ENCODE measurements around the gene CBR1.

DNA sequence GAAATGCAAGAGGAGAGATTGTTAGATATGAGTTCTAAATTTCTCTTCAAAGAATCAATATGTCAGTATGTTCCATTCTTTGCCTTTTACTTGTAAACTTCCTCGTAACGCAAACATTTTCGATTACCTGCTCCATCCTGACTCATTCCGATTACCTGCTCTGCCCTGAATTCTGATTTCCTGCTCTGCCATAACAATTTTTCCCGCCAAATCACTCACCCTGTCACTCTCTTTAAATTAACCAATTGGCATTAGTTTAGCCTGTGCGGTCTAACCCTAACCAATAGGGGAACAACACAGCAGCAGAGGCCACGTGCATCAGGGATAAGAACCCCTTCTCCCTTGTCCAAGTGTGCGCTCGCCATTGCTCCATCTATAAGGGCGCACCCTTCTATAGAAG lies 40.0 kb downstream of the CBR1 start:
- TF ChIP-seq, protein P1, sequence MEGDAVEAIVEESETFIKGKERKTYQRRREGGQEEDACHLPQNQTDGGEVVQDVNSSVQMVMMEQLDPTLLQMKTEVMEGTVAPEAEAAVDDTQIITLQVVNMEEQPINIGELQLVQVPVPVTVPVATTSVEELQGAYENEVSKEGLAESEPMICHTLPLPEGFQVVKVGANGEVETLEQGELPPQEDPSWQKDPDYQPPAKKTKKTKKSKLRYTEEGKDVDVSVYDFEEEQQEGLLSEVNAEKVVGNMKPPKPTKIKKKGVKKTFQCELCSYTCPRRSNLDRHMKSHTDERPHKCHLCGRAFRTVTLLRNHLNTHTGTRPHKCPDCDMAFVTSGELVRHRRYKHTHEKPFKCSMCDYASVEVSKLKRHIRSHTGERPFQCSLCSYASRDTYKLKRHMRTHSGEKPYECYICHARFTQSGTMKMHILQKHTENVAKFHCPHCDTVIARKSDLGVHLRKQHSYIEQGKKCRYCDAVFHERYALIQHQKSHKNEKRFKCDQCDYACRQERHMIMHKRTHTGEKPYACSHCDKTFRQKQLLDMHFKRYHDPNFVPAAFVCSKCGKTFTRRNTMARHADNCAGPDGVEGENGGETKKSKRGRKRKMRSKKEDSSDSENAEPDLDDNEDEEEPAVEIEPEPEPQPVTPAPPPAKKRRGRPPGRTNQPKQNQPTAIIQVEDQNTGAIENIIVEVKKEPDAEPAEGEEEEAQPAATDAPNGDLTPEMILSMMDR (IDR thresholded peaks at IDR 0.05) = no peak
- TF ChIP-seq POLR2A (IDR thresholded peaks at IDR 0.05; ENCODE audit: low read depth) (no peak), POLR2AphosphoS5 (IDR thresholded peaks at IDR 0.05) (no peak)
